ENCODE results near the gene STARD5. TPM values are rescaled to one million over a fixed set of nuclear protein-coding genes. Genes with fewer than 3 reads are reported as not detected.

STARD5 gene, protein sequence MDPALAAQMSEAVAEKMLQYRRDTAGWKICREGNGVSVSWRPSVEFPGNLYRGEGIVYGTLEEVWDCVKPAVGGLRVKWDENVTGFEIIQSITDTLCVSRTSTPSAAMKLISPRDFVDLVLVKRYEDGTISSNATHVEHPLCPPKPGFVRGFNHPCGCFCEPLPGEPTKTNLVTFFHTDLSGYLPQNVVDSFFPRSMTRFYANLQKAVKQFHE
- 1 to 10 TPM in 1 of 4 donors, under 1 TPM in 3; 0.36 to 1.7 (median 0.63) TPM for total RNA-seq

DNA sequence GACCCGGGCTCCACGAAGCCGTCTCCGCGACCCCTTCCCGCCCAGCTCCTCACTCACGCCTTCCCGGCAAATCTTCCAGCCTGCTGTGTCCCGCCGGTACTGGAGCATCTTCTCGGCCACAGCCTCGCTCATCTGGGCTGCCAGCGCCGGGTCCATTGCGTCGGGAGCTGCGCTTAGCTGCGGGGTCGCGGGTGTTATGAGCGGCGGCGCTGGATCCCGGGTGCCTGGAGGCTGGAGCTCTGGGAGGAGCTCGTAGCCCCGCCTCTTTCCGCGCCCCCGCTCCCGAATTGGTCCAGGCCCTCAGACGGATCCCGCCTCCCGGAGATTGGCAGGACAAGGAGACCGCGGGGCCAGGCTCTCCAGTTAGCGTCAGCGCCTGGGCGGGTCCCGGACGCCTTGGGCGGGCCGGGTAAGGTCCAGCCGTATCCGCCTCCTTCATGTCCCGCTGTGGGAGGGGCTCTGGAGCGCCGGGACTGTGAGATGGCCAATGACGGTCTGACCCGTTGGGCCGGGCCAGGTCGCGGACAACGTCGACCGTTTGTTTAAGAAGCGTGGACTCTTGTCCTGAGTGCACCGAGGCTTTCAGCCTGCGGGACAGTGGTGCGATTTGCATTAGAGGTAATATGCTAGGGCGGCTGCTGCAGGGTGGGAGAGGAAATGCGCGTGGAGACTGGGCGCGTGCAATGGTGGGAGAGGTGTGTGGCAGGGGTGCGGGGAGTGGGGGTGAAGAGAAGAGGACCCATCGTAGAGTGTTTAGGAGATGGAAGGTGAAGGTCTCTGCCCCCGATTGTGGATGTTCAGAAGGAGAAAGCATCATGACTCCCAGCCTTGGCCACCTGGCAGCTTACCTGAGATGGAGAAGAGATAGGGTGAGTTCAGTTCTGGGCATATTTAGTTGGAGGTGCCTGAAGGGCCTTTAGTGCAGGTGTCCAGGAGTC is at the start of gene STARD5:
TSS of gene STARD5 (minus strand) at position 198 of the 938 bp plus-strand sequence. CDS start at position 156, 42 bp downstream.
- no peaks in the 10 kb centered on the region for H3K27me3 ChIP-seq
- ATAC-seq (peak; percentile 98), DNase-seq (peak; percentile 96)
- H3K9me3 ChIP-seq = no peaks in the 10 kb centered on the region
- H3K27ac ChIP-seq = peak within 1 kb of the TSS in 3 of 4 donors; percentile 67 to 70 (median 68)
- in situ Hi-C loops (cut with MboI; ENCODE audit: low sequenced_read_pairs in 4 of 4) = no loop called here
- H3K4me3 ChIP-seq = peak within 1 kb of the TSS; percentile 57 to 95 (median 78)
- intact Hi-C loops (cut with DNase I; ENCODE audit: low total_unique reads) = no loop called here
- no peaks in the 10 kb centered on the region for H3K36me3 ChIP-seq
- peaks cover 5 to 9% of the 10 kb centered on the region in 2 donors for H3K4me1 ChIP-seq
- TF ChIP-seq POLR2A (IDR thresholded peaks at IDR 0.05) = peak; percentile 40 to 74
- TF ChIP-seq, protein P1, sequence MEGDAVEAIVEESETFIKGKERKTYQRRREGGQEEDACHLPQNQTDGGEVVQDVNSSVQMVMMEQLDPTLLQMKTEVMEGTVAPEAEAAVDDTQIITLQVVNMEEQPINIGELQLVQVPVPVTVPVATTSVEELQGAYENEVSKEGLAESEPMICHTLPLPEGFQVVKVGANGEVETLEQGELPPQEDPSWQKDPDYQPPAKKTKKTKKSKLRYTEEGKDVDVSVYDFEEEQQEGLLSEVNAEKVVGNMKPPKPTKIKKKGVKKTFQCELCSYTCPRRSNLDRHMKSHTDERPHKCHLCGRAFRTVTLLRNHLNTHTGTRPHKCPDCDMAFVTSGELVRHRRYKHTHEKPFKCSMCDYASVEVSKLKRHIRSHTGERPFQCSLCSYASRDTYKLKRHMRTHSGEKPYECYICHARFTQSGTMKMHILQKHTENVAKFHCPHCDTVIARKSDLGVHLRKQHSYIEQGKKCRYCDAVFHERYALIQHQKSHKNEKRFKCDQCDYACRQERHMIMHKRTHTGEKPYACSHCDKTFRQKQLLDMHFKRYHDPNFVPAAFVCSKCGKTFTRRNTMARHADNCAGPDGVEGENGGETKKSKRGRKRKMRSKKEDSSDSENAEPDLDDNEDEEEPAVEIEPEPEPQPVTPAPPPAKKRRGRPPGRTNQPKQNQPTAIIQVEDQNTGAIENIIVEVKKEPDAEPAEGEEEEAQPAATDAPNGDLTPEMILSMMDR (IDR thresholded peaks at IDR 0.05 in 4 of 5, conservative IDR thresholded peaks at IDR 0.05 in 1 of 5) = no peak

DNA sequence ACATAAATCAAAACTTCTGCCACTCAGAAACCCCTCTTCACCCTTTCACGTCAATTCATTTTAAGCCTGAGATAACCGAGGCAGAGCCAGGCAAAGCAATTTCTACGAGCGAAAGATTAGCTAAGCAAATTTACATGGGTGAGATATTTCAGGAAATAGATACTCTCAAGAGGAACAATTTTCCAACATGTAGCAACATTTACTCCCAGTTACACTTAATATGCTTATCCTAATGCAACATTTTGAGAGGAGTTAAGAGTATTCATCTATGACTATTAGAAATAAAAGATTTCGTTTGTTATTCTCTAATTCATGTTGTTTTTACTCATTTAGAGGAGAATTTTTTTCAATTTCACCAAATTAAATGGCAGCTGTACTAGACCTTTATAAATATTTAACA is 49.2 kb upstream of the STARD5 start:
- intact Hi-C loops (cut with DNase I; ENCODE audit: low total_unique reads) = no loop called here
- Histone ChIP-seq H3K27ac (no peak overlapping the region), H3K4me3 (no peak overlapping the region), H3K4me1 (no peaks in the 10 kb centered on the region), H3K9me3 (no peaks in the 10 kb centered on the region), H3K27me3 (no peaks in the 10 kb centered on the region), H3K36me3 (no peaks in the 10 kb centered on the region)
- DNase-seq (no peak), ATAC-seq (no peak)
- in situ Hi-C loops (cut with MboI; ENCODE audit: low sequenced_read_pairs in 4 of 4) = loop anchor here in 1 of 4 donors (10.0 kb wide), 1 partner anchor 62 kb away; no protein-coding TSS in a partner anchor
- TF ChIP-seq, protein P1 (IDR thresholded peaks at IDR 0.05 in 4 of 5, conservative IDR thresholded peaks at IDR 0.05 in 1 of 5) = no peak
- TF ChIP-seq POLR2A (IDR thresholded peaks at IDR 0.05) = no peak

DNA sequence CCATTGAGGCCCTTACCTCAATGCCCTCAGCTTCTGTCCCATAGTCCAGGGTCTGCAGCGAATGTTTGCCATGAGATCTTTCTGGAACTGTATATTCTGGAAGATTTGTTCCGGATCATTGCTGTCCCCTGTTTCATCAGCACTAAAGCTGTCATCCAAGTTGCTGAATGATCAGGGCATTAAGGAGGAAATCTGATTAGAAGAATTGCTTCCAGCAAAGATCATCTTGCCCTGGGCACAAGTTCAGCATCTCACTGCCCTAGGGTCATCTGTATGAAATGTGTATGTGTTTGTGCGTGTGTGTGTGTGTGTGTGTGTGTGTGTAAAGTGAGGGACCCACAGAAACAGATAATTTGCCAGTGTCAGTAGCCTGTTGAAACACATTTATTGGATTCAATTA is 48.6 kb upstream of the STARD5 start:
- Histone ChIP-seq H3K4me1 (no peaks in the 10 kb centered on the region), H3K9me3 (no peaks in the 10 kb centered on the region), H3K27ac (no peak overlapping the region), H3K36me3 (no peaks in the 10 kb centered on the region), H3K4me3 (no peak overlapping the region), H3K27me3 (no peaks in the 10 kb centered on the region)
- ATAC-seq (no peak), DNase-seq (no peak)
- in situ Hi-C loops (cut with MboI; ENCODE audit: low sequenced_read_pairs in 4 of 4) (loop anchor here in 1 of 4 donors (10.0 kb wide), 1 partner anchor 62 kb away; no protein-coding TSS in a partner anchor), intact Hi-C loops (cut with DNase I; ENCODE audit: low total_unique reads) (no loop called here)
- TF ChIP-seq, protein P1 (IDR thresholded peaks at IDR 0.05 in 4 of 5, conservative IDR thresholded peaks at IDR 0.05 in 1 of 5) = no peak
- TF ChIP-seq POLR2A (IDR thresholded peaks at IDR 0.05) = no peak

DNA sequence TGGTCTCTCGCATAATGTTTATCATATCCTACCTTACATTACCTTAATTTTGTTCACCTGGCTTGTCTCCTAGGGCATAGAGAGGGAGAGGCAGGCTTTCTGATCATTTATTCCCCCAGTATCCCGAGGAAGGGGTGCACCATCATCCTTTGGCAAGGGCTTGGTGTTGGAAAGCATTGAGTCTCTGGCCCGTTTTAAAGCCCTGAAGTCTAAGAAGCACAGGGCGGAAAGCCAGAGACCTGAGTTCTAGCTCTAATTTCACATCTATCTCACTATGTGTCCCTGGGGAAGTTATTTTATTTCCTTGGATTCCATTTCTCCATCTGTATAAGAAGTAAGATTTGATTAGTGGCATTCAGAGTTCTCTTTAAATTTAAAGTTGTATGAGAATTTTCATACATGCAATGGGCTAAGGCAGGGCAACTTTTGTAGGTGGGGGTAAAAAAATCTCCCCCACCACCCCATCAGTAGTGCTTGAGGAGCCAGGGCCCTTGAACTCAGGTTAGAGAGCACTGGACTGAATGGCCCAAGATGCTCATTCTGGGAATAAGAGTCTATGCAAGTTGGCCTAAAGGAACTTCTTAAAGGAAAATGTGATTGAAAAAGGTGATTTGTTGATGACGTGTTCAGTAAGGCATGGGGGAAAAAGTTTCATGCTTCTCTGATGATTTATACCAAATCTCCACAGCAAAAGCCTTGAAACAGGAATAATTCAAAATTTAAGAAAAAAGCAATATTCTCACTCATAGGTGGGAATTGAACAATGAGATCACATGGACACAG is 40.0 kb upstream of the STARD5 start:
- no peaks in the 10 kb centered on the region for H3K36me3 ChIP-seq
- no peaks in the 10 kb centered on the region for H3K4me1 ChIP-seq
- intact Hi-C loops (cut with DNase I; ENCODE audit: low total_unique reads) (no loop called here), in situ Hi-C loops (cut with MboI; ENCODE audit: low sequenced_read_pairs in 4 of 4) (no loop called here)
- no peak overlapping the region for H3K4me3 ChIP-seq
- TF ChIP-seq POLR2A (IDR thresholded peaks at IDR 0.05) = no peak
- TF ChIP-seq, protein P1 (IDR thresholded peaks at IDR 0.05 in 4 of 5, conservative IDR thresholded peaks at IDR 0.05 in 1 of 5) = no peak
- no peaks in the 10 kb centered on the region for H3K27me3 ChIP-seq
- no peak for DNase-seq
- no peak overlapping the region for H3K27ac ChIP-seq
- no peak for ATAC-seq
- H3K9me3 ChIP-seq = no peaks in the 10 kb centered on the region

All from gastrocnemius medialis (tissue), 4 donors.